Measurements from ENCODE around the gene ELMOD1. TPM values are rescaled to one million over a fixed set of nuclear protein-coding genes. Genes with fewer than 3 reads are reported as not detected.

The ELMOD1 gene
- total RNA-seq, 4 donors from 2014 or later, result not detected

- DNase-seq, result no peak
- intact Hi-C loops (cut with DNase I), result no loop called here
- H3K4me3 ChIP-seq, result no peak overlapping the region
- no peaks in the 10 kb centered on the region for H3K4me1 ChIP-seq
- H3K27me3 ChIP-seq, result peaks cover 0 to 77% (median 0%) of the 10 kb centered on the region in 4 donors
- H3K36me3 ChIP-seq, result no peaks in the 10 kb centered on the region
- TF ChIP-seq, protein P1, sequence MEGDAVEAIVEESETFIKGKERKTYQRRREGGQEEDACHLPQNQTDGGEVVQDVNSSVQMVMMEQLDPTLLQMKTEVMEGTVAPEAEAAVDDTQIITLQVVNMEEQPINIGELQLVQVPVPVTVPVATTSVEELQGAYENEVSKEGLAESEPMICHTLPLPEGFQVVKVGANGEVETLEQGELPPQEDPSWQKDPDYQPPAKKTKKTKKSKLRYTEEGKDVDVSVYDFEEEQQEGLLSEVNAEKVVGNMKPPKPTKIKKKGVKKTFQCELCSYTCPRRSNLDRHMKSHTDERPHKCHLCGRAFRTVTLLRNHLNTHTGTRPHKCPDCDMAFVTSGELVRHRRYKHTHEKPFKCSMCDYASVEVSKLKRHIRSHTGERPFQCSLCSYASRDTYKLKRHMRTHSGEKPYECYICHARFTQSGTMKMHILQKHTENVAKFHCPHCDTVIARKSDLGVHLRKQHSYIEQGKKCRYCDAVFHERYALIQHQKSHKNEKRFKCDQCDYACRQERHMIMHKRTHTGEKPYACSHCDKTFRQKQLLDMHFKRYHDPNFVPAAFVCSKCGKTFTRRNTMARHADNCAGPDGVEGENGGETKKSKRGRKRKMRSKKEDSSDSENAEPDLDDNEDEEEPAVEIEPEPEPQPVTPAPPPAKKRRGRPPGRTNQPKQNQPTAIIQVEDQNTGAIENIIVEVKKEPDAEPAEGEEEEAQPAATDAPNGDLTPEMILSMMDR (IDR thresholded peaks at IDR 0.05), result no peak
- no peak for TF ChIP-seq POLR2A (IDR thresholded peaks at IDR 0.05)
- H3K9me3 ChIP-seq, result no peaks in the 10 kb centered on the region
- WGBS, 2 donors, result 66 to 81% methylated on average over 3 of the region's 3 CpGs
- H3K27ac ChIP-seq, result no peak overlapping the region
Observed at GRCh38 chr11:107606141-107606540, 15.2 kb downstream of the ELMOD1 start.

DNA sequence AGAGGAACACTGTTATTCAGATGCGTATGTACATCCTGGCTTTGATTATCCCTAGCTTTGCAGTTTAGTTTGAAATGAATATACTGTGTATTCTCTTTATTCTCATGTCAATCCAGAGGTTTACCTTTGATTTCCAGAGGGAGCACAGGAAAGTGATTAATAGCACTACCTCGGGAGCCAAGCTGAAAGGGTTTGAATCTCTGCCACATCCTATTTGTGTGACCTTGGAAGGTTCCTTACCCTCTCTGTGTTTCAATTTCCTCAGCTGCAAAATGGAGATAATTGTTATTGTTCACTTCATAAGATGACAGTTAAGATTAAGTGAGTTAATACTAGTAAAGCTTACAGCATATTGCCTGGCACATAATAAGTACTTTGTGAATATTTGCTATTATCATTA, 17.9 kb downstream of the ELMOD1 start:
- no peaks in the 10 kb centered on the region for H3K4me1 ChIP-seq
- H3K36me3 ChIP-seq, result no peaks in the 10 kb centered on the region
- 14 to 23% methylated on average over 2 of the region's 2 CpGs for WGBS, 2 donors
- no peak for DNase-seq
- H3K9me3 ChIP-seq, result no peaks in the 10 kb centered on the region
- no peak overlapping the region for H3K27ac ChIP-seq
- intact Hi-C loops (cut with DNase I), result no loop called here
- H3K4me3 ChIP-seq, result no peak overlapping the region
- TF ChIP-seq POLR2A (IDR thresholded peaks at IDR 0.05), result no peak
- TF ChIP-seq, protein P1 (IDR thresholded peaks at IDR 0.05), result no peak
- H3K27me3 ChIP-seq, result peaks cover 0 to 54% (median 0%) of the 10 kb centered on the region in 4 donors

DNA sequence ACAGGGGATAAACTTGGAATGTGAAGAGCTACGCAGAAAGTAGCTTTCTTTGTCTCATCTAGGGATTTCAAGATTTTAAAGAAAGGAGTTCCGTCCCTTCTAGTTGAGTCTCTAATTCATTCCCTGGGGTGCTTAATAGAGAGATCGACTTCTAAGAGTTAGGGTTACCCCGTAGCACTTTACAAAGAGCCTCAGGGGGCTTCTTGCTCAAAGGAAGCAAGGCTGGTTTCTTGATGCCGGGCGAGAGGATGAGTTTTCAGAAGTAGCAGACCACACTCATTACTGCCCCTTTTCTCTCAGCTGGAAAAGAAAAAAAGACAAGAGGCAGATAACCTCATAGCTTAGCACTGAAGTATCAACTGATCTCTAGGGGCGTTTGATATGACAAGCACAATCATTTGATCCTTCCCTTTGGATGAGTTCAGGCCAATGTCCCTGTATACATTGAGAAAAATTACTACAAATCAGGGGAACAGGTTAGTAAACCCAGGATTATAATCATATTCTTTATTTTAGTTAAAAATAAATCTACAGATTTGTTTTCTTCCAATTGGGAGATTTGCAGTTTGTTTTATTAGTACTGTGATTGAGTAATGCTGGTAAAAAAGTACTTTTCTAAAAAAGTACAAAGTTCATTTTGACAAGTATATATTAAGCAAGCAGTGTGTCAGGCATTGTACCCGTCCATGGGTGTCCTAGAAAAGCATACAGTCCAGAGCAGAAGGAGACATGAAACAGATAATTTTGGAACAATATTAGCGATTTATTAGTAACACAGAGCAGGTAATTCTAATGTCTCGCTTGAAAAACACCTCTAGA, 18.7 kb downstream of the ELMOD1 start:
- intact Hi-C loops (cut with DNase I), result no loop called here
- no peak for TF ChIP-seq POLR2A (IDR thresholded peaks at IDR 0.05)
- TF ChIP-seq, protein P1 (IDR thresholded peaks at IDR 0.05), result no peak
- Histone ChIP-seq H3K4me3 (no peak overlapping the region), H3K9me3 (no peaks in the 10 kb centered on the region), H3K4me1 (no peaks in the 10 kb centered on the region), H3K27ac (no peak overlapping the region), H3K27me3 (peaks cover 0 to 47% (median 0%) of the 10 kb centered on the region in 4 donors), H3K36me3 (no peaks in the 10 kb centered on the region)
- 58 to 63% methylated on average over 10 of the region's 10 CpGs for WGBS, 2 donors
- no peak for DNase-seq

DNA sequence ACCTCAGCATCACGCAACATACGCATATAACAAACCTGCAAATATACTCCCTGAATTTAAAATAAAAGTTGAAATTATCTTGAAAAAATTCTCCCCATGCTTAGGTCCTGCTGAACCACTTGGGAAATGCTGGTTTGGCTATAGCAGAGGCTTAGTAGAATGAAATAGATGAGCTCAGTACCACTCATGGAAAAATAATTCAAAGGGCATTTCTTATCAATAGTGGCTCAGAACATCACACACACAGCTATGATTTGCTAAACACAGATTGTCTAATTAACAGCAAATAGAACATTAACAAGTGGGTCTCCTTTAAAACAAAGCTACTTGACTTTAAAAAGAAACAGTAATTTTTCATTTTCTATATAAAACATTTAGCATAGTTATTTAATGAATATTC, 21.5 kb downstream of the ELMOD1 start:
- TF ChIP-seq, protein P1 (IDR thresholded peaks at IDR 0.05), result no peak
- TF ChIP-seq POLR2A (IDR thresholded peaks at IDR 0.05), result no peak
- whole genome bisulfite sequencing, 2 donors, result 93 to 95% methylated on average over 2 of the region's 2 CpGs
- intact Hi-C loops (cut with DNase I), result no loop called here

GRCh38 chr11:107619926-107620325, 29.0 kb downstream of the ELMOD1 start:
- WGBS, 2 donors, result 15 to 23% methylated on average over 1 of the region's 1 CpG
- H3K4me1 ChIP-seq, result no peaks in the 10 kb centered on the region

More for the DNA sequence above, 21.5 kb downstream of the ELMOD1 start:
- Histone ChIP-seq H3K4me1 (no peaks in the 10 kb centered on the region), H3K36me3 (no peaks in the 10 kb centered on the region), H3K9me3 (no peaks in the 10 kb centered on the region), H3K4me3 (no peak overlapping the region), H3K27me3 (peaks cover 0 to 24% (median 0%) of the 10 kb centered on the region in 4 donors), H3K27ac (no peak overlapping the region)
- DNase-seq, result no peak

More at GRCh38 chr11:107619926-107620325, 29.0 kb downstream of the ELMOD1 start:
- Histone ChIP-seq H3K9me3 (no peaks in the 10 kb centered on the region), H3K27ac (no peak overlapping the region), H3K27me3 (peaks cover 0 to 8% (median 0%) of the 10 kb centered on the region in 4 donors), H3K36me3 (no peaks in the 10 kb centered on the region), H3K4me3 (no peak overlapping the region)
- intact Hi-C loops (cut with DNase I), result no loop called here
- TF ChIP-seq, protein P1 (IDR thresholded peaks at IDR 0.05), result no peak
- TF ChIP-seq POLR2A (IDR thresholded peaks at IDR 0.05), result no peak
- DNase-seq, result no peak
